GM15510 (cell line): ENCODE results near the gene INS.

Experiments
- POLR2A ChIP-seq: IDR thresholded peaks from 3 replicates; pipeline ENCODE4 v1.6.1; 2011; ENCODE audit warnings: borderline replicate concordance; ENCODE audit not compliant: insufficient read length; ENCODE audit errors: extremely low read depth

The INS gene

DNA sequence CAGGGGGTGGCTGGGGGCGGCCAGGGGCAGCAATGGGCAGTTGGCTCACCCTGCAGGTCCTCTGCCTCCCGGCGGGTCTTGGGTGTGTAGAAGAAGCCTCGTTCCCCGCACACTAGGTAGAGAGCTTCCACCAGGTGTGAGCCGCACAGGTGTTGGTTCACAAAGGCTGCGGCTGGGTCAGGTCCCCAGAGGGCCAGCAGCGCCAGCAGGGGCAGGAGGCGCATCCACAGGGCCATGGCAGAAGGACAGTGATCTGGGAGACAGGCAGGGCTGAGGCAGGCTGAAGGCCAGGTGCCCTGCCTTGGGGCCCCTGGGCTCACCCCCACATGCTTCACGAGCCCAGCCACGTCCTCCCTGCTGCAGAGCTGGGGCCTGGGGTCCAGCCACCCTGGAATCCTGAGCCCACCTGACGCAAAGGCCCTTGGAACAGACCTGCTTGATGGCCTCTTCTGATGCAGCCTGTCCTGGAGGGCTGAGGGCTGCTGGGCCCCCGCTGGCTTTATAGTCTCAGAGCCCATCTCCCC lies at the start of gene INS:
TSS of gene INS (minus strand) at position 474 of the 524 bp plus-strand sequence. CDS start at position 236, 238 bp downstream.
- no peak for TF ChIP-seq POLR2A

DNA sequence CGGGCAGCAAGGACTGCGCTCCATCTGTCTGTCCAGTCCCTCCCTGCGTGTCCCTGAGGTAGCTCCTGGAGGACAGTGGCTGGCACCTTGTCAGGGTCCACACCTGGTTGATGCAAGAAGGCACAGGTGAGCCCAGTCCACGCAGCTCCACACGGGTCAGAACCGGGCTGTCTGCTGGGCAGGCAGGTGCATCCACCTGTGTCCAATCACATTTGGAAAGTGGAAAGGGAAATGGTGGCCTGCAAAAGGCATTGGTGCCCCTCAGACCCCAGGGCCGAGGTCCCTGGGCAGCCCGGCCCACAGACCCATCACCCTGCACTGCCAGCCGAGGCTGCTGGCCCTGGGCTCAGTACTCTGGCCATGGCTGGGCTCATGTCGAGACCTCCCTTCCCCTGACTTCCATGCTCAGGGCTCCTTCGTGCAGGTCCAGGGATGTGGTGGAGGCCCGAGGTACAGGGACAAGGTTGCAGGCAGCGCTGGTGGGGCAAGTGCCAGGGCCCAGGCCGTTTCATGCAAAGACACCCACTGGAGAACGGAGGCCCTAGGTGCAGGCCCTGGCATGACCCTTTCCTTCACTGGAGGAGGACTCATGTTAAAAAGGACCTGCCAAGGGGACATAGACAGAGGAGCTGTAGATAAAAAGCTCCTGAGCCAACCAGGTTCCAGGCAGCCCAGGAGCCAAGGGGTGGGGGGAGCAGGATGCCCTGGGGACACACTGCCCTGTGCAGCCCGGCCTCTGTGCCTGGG lies 49.5 kb upstream of the INS start:
- TF ChIP-seq POLR2A = no peak

DNA sequence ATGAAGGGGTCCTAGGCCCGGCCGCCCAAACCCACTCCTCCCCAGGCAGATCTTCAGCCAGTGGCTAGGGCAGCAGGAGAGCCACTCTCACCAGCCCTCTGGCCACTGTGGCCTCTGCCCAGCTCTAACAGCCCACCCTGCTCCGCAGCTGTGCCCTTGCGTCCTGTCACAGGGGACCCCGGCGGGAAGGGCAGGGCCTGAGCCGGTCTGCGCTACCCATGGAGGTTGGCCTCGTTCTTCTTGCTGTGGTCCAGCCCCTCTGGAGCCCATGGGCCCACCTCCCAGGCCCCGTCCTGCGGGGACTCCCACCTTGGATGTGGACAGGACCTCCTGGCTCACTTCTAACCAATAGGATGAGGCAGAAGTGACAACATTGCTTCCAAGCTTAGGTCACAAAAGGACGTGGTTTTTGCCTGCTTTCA lies 48.9 kb upstream of the INS start:
- TF ChIP-seq POLR2A = no peak

DNA sequence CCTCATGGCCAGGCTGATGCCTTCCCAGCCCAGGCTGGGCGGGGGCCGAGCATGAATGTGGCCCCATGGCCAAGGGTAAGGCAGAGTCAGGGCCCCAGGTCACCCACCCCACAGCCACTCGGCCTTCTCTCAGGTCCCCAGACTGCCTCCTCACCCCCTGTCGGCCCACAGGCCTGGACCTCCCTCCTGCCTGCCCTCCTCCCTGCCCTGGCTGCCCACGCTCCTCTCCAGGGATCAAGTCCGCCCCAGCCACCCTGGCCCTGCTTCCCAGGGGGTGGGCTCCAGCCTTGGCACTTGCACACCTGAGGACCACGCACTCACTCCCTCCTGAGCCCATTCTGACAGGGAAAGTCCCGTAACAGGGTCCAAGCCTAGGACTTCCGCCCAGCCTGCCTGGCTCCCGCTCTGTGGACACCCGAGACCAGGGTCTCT lies 48.4 kb upstream of the INS start:
- TF ChIP-seq POLR2A = no peak

DNA sequence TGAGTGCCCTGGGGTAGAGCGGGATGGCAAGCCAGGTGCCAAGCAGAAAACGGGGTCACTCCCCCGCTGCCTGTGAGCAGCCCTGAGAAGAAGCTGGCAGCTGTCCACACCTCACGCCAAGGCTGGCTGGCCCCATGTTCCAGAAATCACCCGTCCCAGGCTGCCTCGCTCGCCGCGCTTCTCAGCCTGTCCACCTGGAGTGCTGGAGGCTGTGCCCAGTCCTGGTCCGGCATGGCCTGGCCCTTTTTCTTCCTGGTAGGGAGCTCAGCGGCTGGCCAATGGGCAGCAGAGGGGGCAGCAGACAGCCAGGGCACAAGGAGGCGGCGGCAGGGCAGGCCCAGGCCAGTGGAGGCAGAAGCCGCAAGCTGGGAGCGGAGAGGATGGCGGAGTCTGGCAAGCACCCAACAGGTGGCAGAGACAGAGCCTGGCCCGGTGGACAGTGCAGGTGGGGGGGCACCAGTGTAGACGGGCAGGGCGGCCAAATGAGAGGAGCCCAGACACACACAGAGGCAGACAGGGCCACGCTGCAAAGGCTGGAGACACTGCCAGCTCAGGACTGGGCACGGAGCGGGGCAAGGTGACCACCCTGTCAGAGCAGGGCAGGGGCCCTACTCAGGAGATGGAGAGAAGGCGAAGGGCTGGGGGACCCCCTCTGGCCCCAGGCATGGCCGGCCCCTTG lies 47.8 kb upstream of the INS start:
- no peak for TF ChIP-seq POLR2A

DNA sequence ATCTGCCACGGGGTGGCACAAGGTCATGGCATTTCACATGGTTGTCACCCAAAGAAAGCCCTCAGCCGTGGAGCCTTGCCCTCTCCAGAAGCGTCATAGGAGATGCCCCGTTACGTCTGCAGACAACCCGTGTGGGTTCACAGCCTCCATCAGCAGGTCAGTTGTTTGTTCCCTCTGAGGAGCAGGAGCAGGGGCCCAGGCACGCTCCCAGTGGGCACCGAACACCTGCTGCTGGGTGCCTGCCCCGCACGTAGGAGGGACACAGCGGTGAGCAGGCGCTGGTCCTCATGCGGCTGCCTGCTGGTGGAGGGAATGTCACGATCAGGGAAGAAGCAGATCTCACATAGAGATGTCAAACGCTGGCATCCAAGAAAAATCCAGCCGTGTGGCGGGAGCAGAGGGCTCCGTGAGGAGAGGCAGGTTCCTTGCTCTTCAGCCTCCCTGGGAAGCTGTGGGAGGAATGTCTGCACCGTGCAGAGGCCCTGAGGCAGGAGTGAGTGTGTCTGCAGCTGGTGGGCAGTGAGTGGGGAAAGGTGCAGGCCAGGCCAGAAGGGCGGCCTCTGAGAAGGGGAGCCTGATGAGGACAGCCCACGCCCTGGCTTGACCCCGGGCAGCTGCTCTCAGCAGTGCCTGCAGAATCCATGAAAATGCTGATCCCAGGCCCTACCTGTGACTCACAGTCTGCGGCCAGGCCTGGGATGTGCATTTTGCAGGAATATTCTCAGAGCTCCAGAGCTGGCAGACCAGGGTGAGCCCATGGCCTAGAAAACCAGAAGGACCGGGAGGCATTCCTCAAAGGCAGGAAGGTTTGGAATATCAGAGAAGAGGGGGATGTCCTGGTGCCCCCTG lies 47.0 kb upstream of the INS start:
- no peak for TF ChIP-seq POLR2A

DNA sequence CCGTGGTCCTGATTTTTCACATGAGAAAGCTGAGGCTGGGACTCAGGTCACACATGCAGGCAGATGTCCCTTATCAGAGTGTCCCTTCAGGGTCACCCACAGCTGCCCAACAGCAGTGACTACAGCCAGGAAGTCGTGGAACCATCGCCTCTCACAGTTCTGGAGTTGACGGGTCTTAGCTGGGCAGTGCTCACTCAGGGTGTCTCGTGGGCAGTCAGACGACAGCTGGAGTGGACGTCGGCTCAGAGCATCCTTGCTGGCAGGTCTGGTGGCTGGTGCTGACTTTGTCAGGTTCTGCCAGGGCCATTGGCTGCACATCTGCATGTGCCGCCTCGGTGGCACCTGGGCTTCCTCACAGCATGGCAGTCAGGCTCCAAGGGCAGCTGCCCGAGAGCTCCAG lies 46.2 kb upstream of the INS start:
- TF ChIP-seq POLR2A = no peak

DNA sequence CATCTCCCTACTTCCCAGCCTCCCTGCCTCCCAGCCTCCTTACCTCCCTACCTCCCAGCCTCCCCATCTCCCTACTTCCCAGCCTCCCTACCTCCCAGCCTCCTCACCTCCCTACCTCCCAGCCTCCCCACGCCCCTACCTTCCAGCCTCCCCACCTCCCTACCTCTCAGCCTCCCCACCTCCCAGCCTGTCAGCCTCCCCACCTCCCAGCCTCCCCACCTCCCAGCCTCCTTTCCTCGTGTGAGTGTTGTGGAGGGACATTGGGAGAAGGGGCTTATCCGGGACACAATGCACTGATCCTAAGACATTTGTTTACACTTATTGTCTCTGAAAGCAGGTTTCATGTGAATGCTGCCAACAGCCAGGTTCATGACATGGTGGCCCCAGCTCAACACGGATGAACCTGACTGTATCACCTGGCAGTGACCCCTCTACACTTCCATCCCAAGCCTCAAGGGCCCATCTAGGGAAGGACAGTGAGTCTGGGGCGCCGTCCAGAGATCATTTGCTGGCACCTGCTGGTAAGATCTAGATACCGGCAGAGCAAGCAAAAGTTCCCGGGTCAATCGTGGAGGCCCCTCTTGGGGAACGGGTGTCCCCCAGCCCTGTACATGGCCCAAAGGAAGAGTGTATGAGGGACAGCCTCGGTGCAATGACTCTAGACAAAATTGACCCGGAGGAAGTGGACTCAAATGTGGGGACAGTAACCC lies 45.1 kb upstream of the INS start:
- no peak for TF ChIP-seq POLR2A

DNA sequence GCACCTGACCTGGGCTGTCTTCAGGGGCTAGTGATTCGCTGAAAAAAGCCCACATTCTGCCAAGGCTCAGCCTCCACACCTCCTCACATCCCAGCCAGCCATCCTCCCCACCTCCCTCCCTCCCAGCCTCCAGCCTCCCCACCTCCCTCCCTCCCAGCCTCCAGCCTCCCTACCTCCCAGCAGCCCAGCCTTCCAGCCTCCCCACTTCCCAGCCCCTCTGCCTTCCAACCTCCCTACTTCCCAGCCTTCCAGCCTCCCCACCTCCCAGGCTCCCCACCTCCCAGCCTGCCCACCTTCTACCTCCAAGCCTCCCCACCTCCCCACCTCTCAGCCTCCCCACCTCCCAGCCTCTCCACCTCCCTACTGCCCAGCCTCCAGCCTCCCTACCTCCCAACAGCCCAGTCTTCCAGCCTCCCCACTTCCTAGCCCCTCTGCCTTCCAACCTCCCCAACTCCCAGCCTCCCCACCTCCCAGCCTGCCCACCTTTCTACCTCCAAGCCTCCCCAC lies 44.3 kb upstream of the INS start:
- no peak for TF ChIP-seq POLR2A

DNA sequence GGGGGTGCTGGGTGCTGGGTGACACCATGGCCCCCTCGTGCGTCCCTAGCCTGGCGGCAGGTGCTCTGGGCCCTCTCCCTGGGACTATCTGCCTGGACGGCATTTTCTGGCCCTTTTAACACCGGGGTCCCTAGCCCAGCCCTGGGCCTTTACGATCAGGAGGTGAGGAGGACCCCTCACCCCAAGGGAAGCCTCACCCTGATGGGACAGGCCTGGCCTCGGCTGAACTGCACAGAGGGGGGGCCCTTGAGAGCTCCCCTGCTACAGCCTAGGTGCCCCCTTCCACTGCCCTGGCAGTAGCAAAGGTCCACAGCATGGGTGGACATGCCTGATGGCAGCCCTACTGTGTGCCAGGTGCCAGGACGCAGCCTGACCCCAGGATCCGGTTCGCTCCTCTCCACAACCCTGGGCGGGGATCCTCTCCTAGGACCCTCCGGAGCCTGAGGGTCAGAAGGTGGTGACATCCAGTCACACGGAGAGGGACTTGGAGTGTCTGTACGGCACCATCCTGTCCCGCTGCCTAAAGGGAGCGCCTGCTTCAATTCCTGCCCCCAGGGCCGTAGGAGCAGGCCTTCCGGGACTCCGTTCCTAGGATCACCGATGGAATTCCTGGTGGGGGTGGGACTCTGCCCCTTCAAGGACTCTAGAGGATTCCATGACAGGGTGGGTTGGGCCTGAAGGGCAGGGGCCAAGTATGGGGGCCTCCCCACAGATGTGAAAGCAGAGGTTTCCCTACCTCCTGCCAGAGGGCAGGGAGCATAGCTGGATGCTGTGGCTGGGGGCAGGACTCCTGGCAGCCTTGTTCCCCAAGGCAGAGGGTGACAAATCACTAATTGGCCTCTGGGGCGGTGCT lies 43.6 kb upstream of the INS start:
- TF ChIP-seq POLR2A = no peak

DNA sequence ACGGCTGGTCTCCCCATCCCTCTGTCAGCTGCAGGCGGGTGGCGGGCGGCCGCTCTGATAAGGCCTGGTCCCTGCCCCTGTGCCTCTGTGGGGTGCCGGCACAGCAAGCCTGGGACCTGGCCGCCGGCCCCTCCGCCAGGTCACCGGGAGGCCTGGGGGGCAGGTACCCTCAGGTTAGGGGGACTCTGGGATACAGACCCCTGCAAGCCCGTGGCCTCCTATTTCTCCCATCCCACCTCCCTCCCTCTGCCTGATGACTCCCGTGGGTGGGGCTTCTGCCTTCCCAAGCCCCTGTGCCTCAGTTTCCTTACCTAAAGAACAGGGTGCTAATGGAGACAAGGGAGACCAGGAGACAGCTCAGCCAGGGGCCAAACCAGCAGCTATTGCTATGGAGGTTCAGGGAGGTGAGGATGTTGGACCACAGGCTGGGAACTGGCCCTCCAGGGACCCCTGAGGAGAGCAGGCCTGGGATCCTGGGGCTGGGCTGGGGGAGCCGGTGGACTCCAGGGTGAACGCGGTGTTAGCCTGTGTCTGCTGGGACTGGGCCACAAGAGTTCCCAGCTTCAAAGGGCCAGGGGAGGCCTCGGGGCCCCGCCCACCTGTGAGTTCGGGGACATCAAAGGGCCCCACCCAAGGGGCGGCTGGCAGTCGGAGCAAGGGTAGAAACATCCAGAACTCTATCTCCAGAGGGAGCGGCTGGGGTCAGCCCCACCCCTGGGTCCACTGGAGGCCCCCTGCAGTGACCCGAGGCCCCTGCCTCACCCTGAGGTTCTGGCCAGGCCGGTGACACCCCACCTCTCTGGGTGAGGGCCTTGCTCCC lies 42.6 kb upstream of the INS start:
- TF ChIP-seq POLR2A = no peak

DNA sequence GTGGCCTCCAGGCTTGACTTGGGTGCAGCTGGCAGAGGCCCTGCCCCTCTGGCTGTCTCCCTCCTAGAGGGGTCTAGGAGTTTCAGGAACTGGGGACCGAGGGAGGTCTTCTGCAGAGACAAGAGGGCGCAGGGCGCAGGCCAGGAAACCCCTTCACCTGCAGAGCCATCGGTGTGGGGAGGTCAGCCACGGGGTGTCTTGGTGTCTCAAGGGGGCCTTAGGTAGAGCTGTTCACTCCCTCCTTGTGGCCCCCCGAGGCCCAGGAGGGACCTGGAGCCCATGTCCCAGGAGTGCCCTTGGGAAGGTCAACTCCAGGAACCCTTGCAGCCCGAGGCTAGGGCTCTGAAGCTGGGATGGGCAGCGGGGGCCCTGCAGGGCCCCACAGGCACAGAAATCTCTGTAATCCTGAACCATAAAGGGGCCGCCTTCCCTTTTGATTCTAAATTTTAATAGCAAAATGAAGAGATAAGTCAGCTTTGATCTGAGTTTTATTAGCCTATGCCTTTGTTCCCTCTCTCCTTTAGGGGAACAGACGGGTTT lies 42.0 kb upstream of the INS start:
- TF ChIP-seq POLR2A = no peak

DNA sequence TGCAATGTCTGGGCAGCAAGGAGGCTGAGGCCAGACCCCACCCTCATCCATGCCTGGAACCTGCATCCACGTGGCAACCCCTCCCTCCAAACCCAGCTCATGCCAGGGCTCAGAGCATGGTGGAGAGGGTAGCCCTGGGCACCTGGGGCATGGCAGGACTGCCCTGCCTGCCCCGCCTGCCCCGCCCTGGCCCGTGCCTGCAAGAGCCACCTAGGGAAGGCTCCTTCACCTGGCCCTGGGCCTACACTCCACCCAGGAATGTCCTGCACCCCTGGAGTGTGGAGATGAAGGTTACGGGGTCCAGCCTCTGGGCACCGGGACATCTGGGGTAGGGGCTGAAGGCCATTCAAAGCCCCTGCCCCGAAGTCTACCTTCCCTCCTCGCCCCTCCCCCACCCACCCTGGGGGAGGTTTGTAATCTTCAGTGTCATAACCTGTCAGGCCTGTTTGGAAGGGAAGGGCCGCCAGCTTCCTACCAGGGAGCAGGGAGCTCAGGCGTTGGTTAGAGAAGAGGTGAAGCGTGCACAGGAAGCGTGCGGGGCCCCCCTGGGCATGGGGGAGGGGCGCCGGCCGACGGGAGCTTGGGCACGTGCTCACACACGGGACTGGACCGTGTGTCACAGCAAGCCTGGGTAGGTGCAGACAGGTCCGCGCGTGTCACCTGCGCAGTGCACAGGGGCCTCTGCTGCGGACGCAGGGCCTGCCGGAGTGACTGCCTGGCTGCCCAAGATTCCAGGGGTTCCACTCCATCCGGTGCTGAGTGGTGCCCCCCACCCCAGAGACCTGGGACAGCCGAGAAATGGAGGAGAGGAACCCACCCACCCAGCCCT lies 41.3 kb upstream of the INS start:
- no peak for TF ChIP-seq POLR2A
